Testis (tissue), 2 donors: ENCODE measurements around the gene RASA3.

Source experiments
- CTCF ChIP-seq, 3 experiments: fragments of 450-650 bp in 2 of 3; fragments of 200-600 bp in 1 of 3; sonication (generic) in 1 of 3; IDR thresholded peaks; one replicate each; pipeline ENCODE4 v1.5.1; 2016 to 2019; ENCODE audit warnings: antibody characterized with exemption in 3 of 3, mild to moderate bottlenecking in 2 of 3, moderate library complexity in 1 of 3
- POLR2A ChIP-seq: fragments of 450-650 bp; IDR thresholded peaks from one replicate; pipeline ENCODE4 v1.6.1; 2017; ENCODE audit warnings: antibody characterized with exemption, mild to moderate bottlenecking, moderate library complexity

GRCh38 chr13:114144606-114145244 is 12.3 kb upstream of the RASA3 start:
- no peak for TF ChIP-seq POLR2A
- no peak for TF ChIP-seq CTCF (IDR thresholded peaks at IDR 0.05)
